Adrenal gland (tissue), 12 donors: ENCODE measurements around the gene PHTF1. TPM values are rescaled to one million over a fixed set of nuclear protein-coding genes. Genes with fewer than 3 reads are reported as not detected.
A peak's percentile ranks its signal among the peaks of the same experiment; 100 is the strongest.
"Not testable (repeated sequence)": the region's sequence is repeated elsewhere in the genome, so short reads cannot be mapped to it uniquely, and the experiment has no call there.

Source experiments
- DNase-seq, 7 donors: peaks; one replicate each; pipeline ENCODE4 v3.0.0-alpha.2; 2019 to 2020
- H3K27ac ChIP-seq, 5 donors: fragments of 200-600 bp; sonication (generic) in 4 of 5; 1 replicate in 3 of 5; 2 replicates in 2 of 5; pipeline versions ENCODE4 v1.5.1 to v1.8.0; 2016 to 2020; ENCODE audit warnings: mild to moderate bottlenecking in 1 of 5
- H3K27me3 ChIP-seq: fragments of 200-600 bp; 2 replicates; pipeline ENCODE4 v1.8.0; 2021
- H3K36me3 ChIP-seq, 2 donors: fragments of 200-600 bp; replicated peaks in 1 of 2; 1 replicate in 1 of 2; 2 replicates in 1 of 2; pipeline versions ENCODE4 v1.5.1 to v1.8.0; 2018 to 2022
- H3K4me1 ChIP-seq, 2 donors: fragments of 200-600 bp; replicated peaks in 1 of 2; 1 replicate in 1 of 2; 2 replicates in 1 of 2; pipeline versions ENCODE4 v1.5.1 to v1.8.0; 2018 to 2021
- H3K4me3 ChIP-seq, 4 donors: fragments of 200-600 bp; sonication (generic) in 3 of 4; one replicate each; pipeline ENCODE4 v1.5.1; 2016 to 2018
- H3K9me3 ChIP-seq, 3 donors: fragments of 200-600 bp; sonication (generic) in 1 of 3; replicated peaks in 1 of 3; 1 replicate in 2 of 3; 2 replicates in 1 of 3; pipeline versions ENCODE4 v1.5.1 to v1.8.0; 2016 to 2021
- CTCF ChIP-seq, 6 experiments: fragments of 450-650 bp in 4 of 6; fragments of 200-600 bp in 2 of 6; sonication (generic) in 1 of 6; IDR thresholded peaks; 1 replicate in 5 of 6; 2 replicates in 1 of 6; pipeline versions ENCODE4 v1.5.1 to v1.8.0; 2016 to 2021; ENCODE audit warnings: antibody characterized with exemption in 6 of 6, mild to moderate bottlenecking in 2 of 6, moderate library complexity in 1 of 6
- POLR2A ChIP-seq, 2 donors: fragments of 450-650 bp; IDR thresholded peaks; one replicate each; pipeline ENCODE4 v1.6.1; 2017; ENCODE audit warnings: antibody characterized with exemption in 2 of 2, mild to moderate bottlenecking in 2 of 2, moderate library complexity in 1 of 2
- WGBS, 4 donors: extraction: QIAGEN DNeasy Blood & Tissue Kit in 2 of 4; methylation state at CpG; one replicate each; pipeline versions ENCODE4 v1.1.5 to v1.1.7; 2013 to 2017; 5-methylcytosine and 5-hydroxymethylcytosine counted together
- intact Hi-C, 2 donors: fragments of 100-400 bp; cut with DNase I; formaldehyde crosslinking; loops; one replicate each; pipeline versions ENCODE4 v1.14.1 to v1.15.0; 2022 to 2023
- polyA plus RNA-seq, 3 donors: library from polyadenylated mRNA; stranded (reverse); fragments of 200-250 nt in 2 of 3; fragments of 350-450 nt in 1 of 3; fragmentation: Illumina TruSeq in 1 of 3; extraction: RNeasy Lipid Tissue Mini Kit (QIAGEN cat#74804) in 1 of 3; gene quantifications; one replicate each; pipeline ENCODE4 v1.2.3, GENCODE V29; 2013 to 2014
- total RNA-seq, 9 donors: library from RNA; depleted of rRNA in 4 of 9; stranded (reverse); fragments of >200 nt in 4 of 9; fragments of 120-200 nt in 1 of 9; fragmentation: NEBNext Ultra II Directional in 1 of 9; extraction: Animal tissue kit (Norgen Biotek cat#: 25700) in 1 of 9; gene quantifications; one replicate each; pipeline versions ENCODE4 v1.1.0 to v1.2.4, GENCODE V29; 2013 to 2023
- donor health status: healthy with polysubstance abuse.
- donor health status: Bipolar disorder and iron deficiency.
- donor health status: DM: yes; HTN: yes; CAD: no.
- donor health status: DM: no; HTN: no; CAD: no.
- donor health status: DM: no; HTN: no; CAD: no.
- donor health status: DM: yes; HTN: yes; CAD: no.

PHTF1 gene
- total and polyA plus RNA-seq, 12 donors = 9.7 to 37.9 (median 20.2) TPM

GRCh38 chr1:113758631-113759332 is 504 bp downstream of the PHTF1 start:
- DNase-seq = peak; percentile 65 to 77 (median 73)
- WGBS, 4 donors = 0% methylated on average over 22 to 55 of the region's 55 CpGs
- H3K27me3 ChIP-seq = no peaks in the 10 kb centered on the region
- intact Hi-C loops = loop anchor here in 1 of 2 donors (10.0 kb wide), 1 partner anchor 46 kb away; no protein-coding TSS in a partner anchor
- no peaks in the 10 kb centered on the region for H3K36me3 ChIP-seq
- H3K4me3 ChIP-seq = peak overlapping the region; percentile 86 to 97 (median 92)
- TF ChIP-seq POLR2A (IDR thresholded peaks at IDR 0.05) (no peak), CTCF (IDR thresholded peaks at IDR 0.05) (no peak)
- H3K9me3 ChIP-seq = no peaks in the 10 kb centered on the region
- peaks cover 0 to 20% of the 10 kb centered on the region in 2 donors for H3K4me1 ChIP-seq
- peak overlapping the region; percentile 90 to 98 (median 96) for H3K27ac ChIP-seq

GRCh38 chr1:113756461-113756860 is 2.8 kb downstream of the PHTF1 start:
- WGBS, 4 donors = 91 to 100% (median 94%) methylated on average over 1 of the region's 1 CpG
- intact Hi-C loops = loop anchor here in 1 of 2 donors (10.0 kb wide), 1 partner anchor 48 kb away; no protein-coding TSS in a partner anchor

GRCh38 chr1:113753333-113753732 is 6.0 kb downstream of the PHTF1 start:
- DNase-seq, H3K4me3 ChIP-seq, H3K27ac ChIP-seq, H3K27me3 ChIP-seq, H3K36me3 ChIP-seq, H3K9me3 ChIP-seq: not testable (repeated sequence)
- intact Hi-C loops = loop anchor here in 1 of 2 donors (10.0 kb wide), 1 partner anchor 51 kb away; no protein-coding TSS in a partner anchor
- peaks cover 0 to 16% of the 10 kb centered on the region in 2 donors for H3K4me1 ChIP-seq
- WGBS, 4 donors = 92 to 95% (median 94%) methylated on average over 6 of the region's 6 CpGs

More at GRCh38 chr1:113756461-113756860, 2.8 kb downstream of the PHTF1 start:
- H3K36me3 ChIP-seq = no peaks in the 10 kb centered on the region
- no peaks in the 10 kb centered on the region for H3K27me3 ChIP-seq
- no peak overlapping the region for H3K4me3 ChIP-seq
- no peak overlapping the region for H3K27ac ChIP-seq
- DNase-seq = no peak
- peaks cover 0 to 20% of the 10 kb centered on the region in 2 donors for H3K4me1 ChIP-seq
- TF ChIP-seq POLR2A (IDR thresholded peaks at IDR 0.05) = no peak
- TF ChIP-seq CTCF (IDR thresholded peaks at IDR 0.05) = no peak
- H3K9me3 ChIP-seq = no peaks in the 10 kb centered on the region

- intact Hi-C loops = loop anchor here in 1 of 2 donors (10.0 kb wide), 1 partner anchor 53 kb away; no protein-coding TSS in a partner anchor
- Histone ChIP-seq H3K4me3 (no peak overlapping the region), H3K27ac (no peak overlapping the region), H3K27me3 (no peaks in the 10 kb centered on the region), H3K36me3 (no peaks in the 10 kb centered on the region), H3K9me3 (no peaks in the 10 kb centered on the region), H3K4me1 (peaks cover 0 to 4% of the 10 kb centered on the region in 2 donors)
- 87 to 100% (median 91%) methylated on average over 1 of the region's 1 CpG for WGBS, 4 donors
- DNase-seq = no peak
- TF ChIP-seq POLR2A (IDR thresholded peaks at IDR 0.05) = no peak
- TF ChIP-seq CTCF (IDR thresholded peaks at IDR 0.05) = no peak
Measured at GRCh38 chr1:113751516-113751915, 7.8 kb downstream of the PHTF1 start.
